Urothelium cell line (cell line): ENCODE results near the gene KLHL7.
"Not testable (repeated sequence)": the region's sequence is repeated elsewhere in the genome, so short reads cannot be mapped to it uniquely, and the experiment has no call there.

Experiments used
- DNase-seq: peaks from one replicate; pipeline ENCODE4 v3.0.0; 2011; ENCODE audit warnings: low spot score, mixed read lengths
- FAIRE-seq: peaks from 2 replicates; lab custom pipeline; 2011; peaks lifted over from hg19 to GRCh38; lab: Jason Lieb, UNC

Gene KLHL7

GRCh38 chr7:23211589-23211988 is 106.0 kb downstream of the KLHL7 start:
- no peak for FAIRE-seq
- DNase-seq = no peak

GRCh38 chr7:23212395-23212794 is 106.8 kb downstream of the KLHL7 start:
- no peak for DNase-seq
- FAIRE-seq = no peak

- DNase-seq (no peak), FAIRE-seq (no peak)
Observed at GRCh38 chr7:23212841-23213240, 107.3 kb downstream of the KLHL7 start.

GRCh38 chr7:23213755-23214154 is 108.2 kb downstream of the KLHL7 start:
- no peak for FAIRE-seq
- no peak for DNase-seq

GRCh38 chr7:23214423-23214822 is 108.8 kb downstream of the KLHL7 start:
- DNase-seq (no peak), FAIRE-seq (no peak)

- DNase-seq (no peak), FAIRE-seq (no peak)
Observed at GRCh38 chr7:23214938-23215337, 109.4 kb downstream of the KLHL7 start.

GRCh38 chr7:23216021-23216420 is 110.4 kb downstream of the KLHL7 start:
- no peak for FAIRE-seq
- no peak for DNase-seq

- no peak for FAIRE-seq
- no peak for DNase-seq
Observed at GRCh38 chr7:23218196-23218595, 112.6 kb downstream of the KLHL7 start.

GRCh38 chr7:23220690-23221305 is 115.2 kb downstream of the KLHL7 start:
- DNase-seq (no peak), FAIRE-seq (no peak)

GRCh38 chr7:23222439-23223030 is 117.0 kb downstream of the KLHL7 start:
- DNase-seq (no peak), FAIRE-seq (no peak)

- not testable (repeated sequence) for DNase-seq, FAIRE-seq
Observed at GRCh38 chr7:23224364-23224763, 118.8 kb downstream of the KLHL7 start.

- DNase-seq (no peak), FAIRE-seq (no peak)
Observed at GRCh38 chr7:23226844-23227450, 121.4 kb downstream of the KLHL7 start.
